DND-41 (cell line): ENCODE measurements around the gene KISS1R.

Source experiments
- ATAC-seq: fragments of 200-7000 bp; cut with Tn5 transposase; 3 replicates; pipeline ENCODE4 v1.9.1; 2021; ENCODE audit warnings: low read depth; ENCODE audit not compliant: insufficient read depth
- DNase-seq: peaks from one replicate; pipeline ENCODE4 v3.0.0-alpha.2; 2020
- H2AFZ ChIP-seq: 2 replicates; pipeline ENCODE4 v1.6.0; 2012; ENCODE audit warnings: low read depth, low read length
- H3K27ac ChIP-seq: 2 replicates; pipeline ENCODE4 v1.5.1; 2012; ENCODE audit warnings: low read length, inconsistent platforms
- H3K27me3 ChIP-seq: fragments of 200-600 bp; sonication (generic); 2 replicates; pipeline ENCODE4 v1.6.0; 2012; ENCODE audit warnings: low read length, mild to moderate bottlenecking, inconsistent platforms; ENCODE audit not compliant: insufficient read depth, poor library complexity
- H3K36me3 ChIP-seq: 2 replicates; pipeline ENCODE4 v1.5.1; 2012; ENCODE audit warnings: low read length, inconsistent platforms; ENCODE audit not compliant: insufficient read depth
- H3K4me1 ChIP-seq: 2 replicates; pipeline ENCODE4 v1.5.1; 2012; ENCODE audit warnings: mild to moderate bottlenecking, low read length; ENCODE audit not compliant: insufficient read depth
- H3K4me2 ChIP-seq: 2 replicates; pipeline ENCODE4 v1.6.0; 2012; ENCODE audit warnings: mild to moderate bottlenecking, moderate library complexity, low read length, inconsistent platforms; ENCODE audit not compliant: insufficient read depth
- H3K4me3 ChIP-seq, 2 experiments: fragments of 200-600 bp in 1 of 2; shearing (Covaris generic) in 1 of 2; 2 replicates each; pipeline ENCODE4 v1.5.1; 2012 to 2016; ENCODE audit warnings: inconsistent platforms in 2 of 2, low read length in 2 of 2, mild to moderate bottlenecking in 2 of 2, low read depth in 1 of 2, moderate library complexity in 1 of 2
- H3K79me2 ChIP-seq: 2 replicates; pipeline ENCODE4 v1.6.0; 2012; ENCODE audit warnings: low read length, inconsistent platforms; ENCODE audit not compliant: insufficient read depth
- H3K9ac ChIP-seq: 2 replicates; pipeline ENCODE4 v1.6.0; 2012; ENCODE audit warnings: low read depth, mild to moderate bottlenecking, inconsistent platforms, low read length, moderate library complexity
- H3K9me3 ChIP-seq: 2 replicates; pipeline ENCODE4 v1.5.1; 2012; ENCODE audit warnings: low read length, moderate library complexity, mild to moderate bottlenecking, inconsistent platforms; ENCODE audit not compliant: insufficient read depth, severe bottlenecking
- H4K20me1 ChIP-seq: 2 replicates; pipeline ENCODE4 v1.6.0; 2012; ENCODE audit warnings: low read length; ENCODE audit not compliant: insufficient read depth
- CTCF ChIP-seq: IDR thresholded peaks from 2 replicates; pipeline ENCODE4 v1.5.1; 2012; ENCODE audit warnings: borderline replicate concordance, low read length, moderate library complexity, mild to moderate bottlenecking; ENCODE audit not compliant: poor library complexity, severe bottlenecking; ENCODE audit errors: extremely low read depth
- EZH2 ChIP-seq: IDR thresholded peaks from 3 replicates; pipeline ENCODE4 v1.6.1; 2012; ENCODE audit warnings: borderline replicate concordance, low read depth, mild to moderate bottlenecking, moderate library complexity, low read length, inconsistent platforms; ENCODE audit not compliant: severe bottlenecking

The KISS1R gene

GRCh38 chr19:882871-883497 is 34.1 kb upstream of the KISS1R start:
- peaks cover 76% of the 10 kb centered on the region for H3K36me3 ChIP-seq
- no peak overlapping the region for H3K4me3 ChIP-seq
- no peak overlapping the region for H2AFZ ChIP-seq
- H3K4me1 ChIP-seq: no peaks in the 10 kb centered on the region
- DNase-seq (no peak), ATAC-seq (no peak)
- H3K9me3 ChIP-seq: no peaks in the 10 kb centered on the region
- no peaks in the 10 kb centered on the region for H3K79me2 ChIP-seq
- H3K27ac ChIP-seq: no peak overlapping the region
- no peak overlapping the region for H3K4me2 ChIP-seq
- peaks cover 5% of the 10 kb centered on the region; the same call in 1 of the 2 replicates for H4K20me1 ChIP-seq
- TF ChIP-seq EZH2 (no peak), CTCF (no peak)
- no peaks in the 10 kb centered on the region for H3K27me3 ChIP-seq
- H3K9ac ChIP-seq: no peak overlapping the region

GRCh38 chr19:883661-884211 is 33.4 kb upstream of the KISS1R start:
- no peaks in the 10 kb centered on the region for H3K27me3 ChIP-seq
- no peak overlapping the region for H3K27ac ChIP-seq
- H3K9me3 ChIP-seq: no peaks in the 10 kb centered on the region
- ATAC-seq (no peak), DNase-seq (no peak)
- peaks cover 5% of the 10 kb centered on the region; the same call in 1 of the 2 replicates for H4K20me1 ChIP-seq
- no peaks in the 10 kb centered on the region for H3K79me2 ChIP-seq
- no peaks in the 10 kb centered on the region for H3K4me1 ChIP-seq
- H3K9ac ChIP-seq: no peak overlapping the region
- TF ChIP-seq CTCF (no peak), EZH2 (no peak)
- no peak overlapping the region for H3K4me2 ChIP-seq
- H2AFZ ChIP-seq: no peak overlapping the region
- H3K36me3 ChIP-seq: peaks cover 80% of the 10 kb centered on the region
- no peak overlapping the region for H3K4me3 ChIP-seq

GRCh38 chr19:884420-885211 is 32.5 kb upstream of the KISS1R start:
- H3K27me3 ChIP-seq: no peaks in the 10 kb centered on the region
- H3K4me3 ChIP-seq: no peak overlapping the region
- H3K79me2 ChIP-seq: 0 out of 2 replicates have a peak, but pooled peaks cover 3% of the 10 kb centered on the region
- DNase-seq (no peak), ATAC-seq (no peak)
- H3K9ac ChIP-seq: no peak overlapping the region
- H3K27ac ChIP-seq: no peak overlapping the region
- TF ChIP-seq EZH2 (no peak), CTCF (no peak)
- no peak overlapping the region for H3K4me2 ChIP-seq
- H3K4me1 ChIP-seq: no peaks in the 10 kb centered on the region
- peaks cover 85% of the 10 kb centered on the region for H3K36me3 ChIP-seq
- H4K20me1 ChIP-seq: peaks cover 5% of the 10 kb centered on the region
- no peaks in the 10 kb centered on the region for H3K9me3 ChIP-seq
- no peak overlapping the region for H2AFZ ChIP-seq
